NCI-H345 treated with DMSO at 0.1 percent for 48 hours (cell line): ENCODE measurements around the gene LRRC14B.
"Not testable (repeated sequence)": the region's sequence is repeated elsewhere in the genome, so short reads cannot be mapped to it uniquely, and the experiment has no call there.

Experiments used
- DNase-seq: peaks from one replicate; lab custom pipeline; 2025; ENCODE audit not compliant: unreplicated experiment; lab: John Stamatoyannopoulos, UW

The LRRC14B gene

DNA sequence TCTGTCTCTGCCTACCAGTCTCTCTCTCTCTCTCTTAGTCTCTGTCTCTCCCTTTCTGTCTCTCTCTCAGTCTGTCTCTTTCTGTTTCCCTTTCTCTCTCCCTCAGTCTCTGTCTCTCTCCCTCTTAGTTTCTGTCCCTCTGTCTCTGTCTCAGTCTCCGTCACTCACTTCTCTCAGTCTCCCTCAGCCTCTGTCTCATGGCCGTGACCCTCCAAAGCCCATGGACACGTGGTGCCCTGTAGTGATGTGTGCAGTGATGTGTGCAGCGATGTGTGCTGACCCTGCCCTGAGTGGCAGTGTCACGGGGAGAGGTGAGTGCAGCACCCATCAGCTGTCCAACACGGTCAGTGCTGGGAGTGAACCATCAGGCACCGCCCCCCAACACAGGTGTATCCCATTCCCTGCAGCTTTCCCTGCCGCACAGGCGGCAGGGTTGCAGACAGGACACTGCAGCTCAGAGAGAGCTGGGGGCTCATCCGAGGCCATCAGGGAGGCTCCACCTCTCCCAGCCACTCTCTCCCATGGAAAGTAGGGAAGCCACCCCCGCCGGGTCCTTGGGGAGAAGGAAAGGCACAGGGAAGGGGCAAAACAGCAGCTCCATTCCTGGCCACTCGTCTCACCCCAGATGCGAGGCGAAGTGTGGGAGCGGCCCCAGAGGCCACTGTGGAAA is 794 bp upstream of the LRRC14B start:
- no peak for DNase-seq

DNA sequence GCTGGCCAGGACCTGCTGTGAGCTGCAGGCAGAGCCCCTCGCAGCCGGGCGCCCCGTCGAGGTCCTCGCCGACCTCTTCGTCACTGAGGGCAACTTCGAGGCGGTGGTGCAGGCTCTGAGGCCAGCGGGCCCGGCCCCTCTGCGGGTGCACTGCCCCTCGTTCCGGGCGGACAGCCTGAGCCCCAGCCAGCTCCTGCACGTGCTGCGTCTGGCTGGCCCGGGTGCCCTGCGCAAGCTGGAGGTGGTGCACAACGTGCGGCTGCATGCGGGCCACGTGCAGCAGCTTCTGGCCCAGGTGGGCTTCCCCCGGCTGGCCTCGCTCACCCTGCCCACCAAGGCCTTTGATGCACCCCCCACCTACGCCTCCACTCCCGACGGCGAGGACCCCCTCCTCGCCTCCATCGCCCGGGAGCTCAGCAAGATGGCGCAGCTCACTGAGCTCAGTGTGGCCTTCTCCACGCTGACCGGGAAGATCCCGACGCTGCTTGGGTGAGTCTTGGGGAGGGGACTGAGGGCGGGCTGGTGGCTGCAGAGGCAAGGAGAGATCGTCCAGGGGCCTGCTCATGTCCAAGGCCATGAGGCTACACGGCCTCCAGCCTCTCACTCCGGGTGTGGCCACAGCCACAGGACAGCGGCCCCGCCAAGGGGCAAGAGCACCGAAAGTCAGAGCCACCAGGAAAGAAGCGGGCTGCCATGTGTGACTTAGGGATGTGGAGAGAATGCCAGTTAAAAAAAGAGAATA is 825 bp downstream of the LRRC14B start:
- no peak for DNase-seq

DNA sequence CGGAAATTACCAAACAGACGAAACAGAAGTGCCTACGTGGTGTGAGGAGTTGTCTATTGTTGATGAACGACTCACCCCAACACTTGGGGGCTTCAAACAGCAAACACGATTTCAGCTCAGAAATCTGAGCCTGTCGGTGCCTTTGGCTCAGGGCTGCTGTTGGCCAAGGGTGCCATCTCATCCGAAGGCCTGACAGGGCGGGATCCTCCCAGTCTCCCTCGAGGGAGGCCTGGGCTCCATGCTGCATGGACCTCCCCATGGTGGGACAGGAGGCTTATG is 1.3 kb downstream of the LRRC14B start:
- DNase-seq = no peak

DNA sequence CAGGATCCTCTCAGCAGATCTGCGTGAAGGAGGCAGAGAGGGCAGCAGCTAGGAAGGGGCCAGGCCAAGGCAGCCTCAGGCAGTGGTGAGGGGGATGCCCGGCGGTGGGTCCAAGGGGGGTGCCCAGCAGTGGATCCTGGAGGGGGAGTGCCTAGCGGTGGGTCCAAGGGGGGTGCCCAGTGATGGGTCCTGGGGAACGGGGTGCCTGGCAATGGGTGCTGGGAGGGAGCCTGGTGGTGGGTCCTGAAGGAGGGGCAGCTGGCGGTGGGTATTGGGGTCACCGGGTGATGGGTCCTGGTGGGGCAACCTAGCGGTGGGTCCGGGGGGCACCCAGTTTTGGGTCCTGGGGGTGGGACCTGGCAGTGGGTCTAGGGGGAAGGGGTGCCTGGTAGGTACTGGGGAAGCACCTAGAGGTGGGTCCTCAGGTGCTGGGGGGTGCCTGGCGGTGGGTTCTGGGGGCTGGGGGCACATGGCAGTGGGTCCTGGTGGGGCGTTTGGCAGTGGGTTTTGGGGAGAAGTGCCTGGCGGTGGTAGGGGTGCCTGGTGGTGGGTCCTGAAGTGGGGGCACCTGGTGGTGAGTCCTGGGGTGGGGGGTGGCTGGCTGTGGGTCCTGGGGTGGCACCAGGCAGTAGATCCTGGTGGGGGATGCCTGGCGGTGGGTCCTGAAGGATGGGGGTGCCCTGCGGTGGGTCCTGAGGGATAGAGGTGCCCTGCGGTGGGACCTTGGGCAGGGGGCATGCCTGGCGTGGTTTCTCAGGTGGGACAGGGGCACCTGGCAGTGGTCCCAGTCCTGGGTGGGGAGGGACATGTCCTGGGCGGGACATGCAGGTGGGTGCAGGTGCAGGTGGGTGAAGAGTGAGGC is 1.9 kb downstream of the LRRC14B start:
- no peak for DNase-seq

DNA sequence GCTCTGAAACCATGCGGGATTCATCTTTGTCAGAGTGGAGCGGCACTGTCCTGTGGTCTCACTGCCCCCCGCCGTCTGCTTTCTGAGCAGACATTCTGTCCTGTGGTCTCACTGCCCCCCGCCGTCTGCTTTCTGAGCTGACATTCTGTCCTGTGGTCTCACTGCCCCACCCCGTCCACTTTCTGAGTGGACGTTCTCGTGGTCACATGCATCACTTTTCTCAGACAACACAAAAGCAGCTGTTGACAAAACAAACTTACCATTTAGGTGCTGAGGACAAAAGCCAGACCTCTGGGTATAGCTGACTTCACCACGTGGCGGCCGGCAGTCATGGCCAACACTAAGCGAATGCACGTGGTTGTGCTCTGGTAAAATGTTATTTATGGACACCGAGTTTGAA is 2.8 kb downstream of the LRRC14B start:
- DNase-seq = no peak

DNA sequence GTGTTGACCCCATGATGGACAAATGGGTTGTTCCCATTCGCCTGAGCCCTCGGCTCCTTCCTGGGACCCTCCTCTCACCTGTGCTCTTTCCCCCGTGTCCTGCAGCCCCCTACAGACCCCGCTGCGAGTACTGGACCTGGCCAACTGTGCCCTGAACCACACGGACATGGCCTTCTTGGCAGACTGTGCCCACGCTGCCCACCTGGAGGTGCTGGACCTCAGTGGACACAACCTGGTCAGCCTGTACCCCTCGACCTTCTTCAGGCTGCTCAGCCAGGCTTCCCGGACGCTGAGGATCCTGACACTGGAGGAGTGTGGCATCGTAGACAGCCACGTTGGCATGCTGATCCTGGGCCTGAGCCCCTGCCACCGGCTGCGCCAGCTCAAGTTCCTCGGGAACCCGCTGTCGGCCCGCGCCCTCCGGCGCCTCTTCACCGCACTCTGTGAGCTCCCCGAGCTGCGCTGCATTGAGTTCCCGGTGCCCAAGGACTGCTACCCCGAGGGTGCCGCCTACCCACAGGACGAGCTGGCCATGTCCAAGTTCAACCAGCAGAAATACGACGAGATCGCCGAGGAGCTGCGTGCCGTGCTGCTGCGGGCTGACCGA is 3.4 kb downstream of the LRRC14B start:
- no peak for DNase-seq

DNA sequence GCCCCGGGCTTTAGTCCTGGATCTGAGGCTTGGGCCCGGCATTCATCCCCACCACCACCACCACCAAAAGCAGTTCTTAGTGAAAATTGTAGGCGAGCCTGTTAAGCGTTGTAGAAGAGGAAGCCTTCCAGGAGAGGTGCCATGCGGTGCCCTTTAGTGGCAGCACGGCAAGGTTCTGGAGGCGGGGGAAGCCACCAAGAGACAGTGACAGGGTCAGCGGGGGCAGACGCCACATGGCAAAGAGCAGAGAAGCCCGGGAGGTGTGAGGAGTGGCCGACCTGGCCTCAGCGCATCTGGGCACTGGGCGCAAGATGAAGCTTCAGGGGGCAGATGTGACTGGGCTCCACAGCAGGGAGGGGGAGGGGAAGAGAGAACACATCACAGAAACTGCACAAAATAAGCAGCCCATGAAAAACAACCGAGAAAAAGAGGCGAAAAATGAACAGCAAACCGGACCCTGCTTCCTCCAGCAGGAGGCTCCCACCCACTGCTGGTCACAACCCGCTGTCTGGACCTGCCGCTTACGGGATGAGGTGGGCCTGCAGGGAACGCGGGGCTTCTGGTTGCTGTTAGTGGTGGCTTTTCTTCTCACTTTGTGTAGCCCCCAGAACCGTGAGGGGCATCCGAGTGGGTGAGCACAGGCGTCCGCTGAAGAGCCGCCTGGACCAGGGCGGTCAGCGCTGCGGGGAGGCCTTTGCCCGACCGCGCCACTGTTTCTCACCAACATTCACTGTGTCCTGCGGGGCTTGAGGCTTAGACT is 4.3 kb downstream of the LRRC14B start:
- DNase-seq = no peak

DNA sequence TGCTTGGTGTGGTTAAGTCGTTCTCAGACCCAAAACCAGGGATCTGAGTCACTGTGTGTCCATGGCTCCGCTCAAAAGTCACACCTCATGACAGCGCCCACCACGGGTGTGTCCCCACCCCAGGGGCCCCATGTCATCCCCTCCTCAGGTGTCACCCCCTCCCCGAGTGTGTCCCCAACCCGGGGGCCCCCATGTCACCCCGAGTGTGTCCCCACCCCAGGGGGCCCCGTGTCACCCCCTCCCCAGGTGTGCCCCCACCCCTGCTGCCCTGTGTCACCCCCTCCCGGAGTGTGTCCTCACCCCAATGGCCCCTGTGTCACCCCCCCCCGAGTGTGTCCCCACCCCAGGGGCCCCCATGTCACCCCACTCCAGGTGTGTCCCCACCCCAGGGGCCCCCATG is 5.1 kb downstream of the LRRC14B start:
- DNase-seq = no peak

DNA sequence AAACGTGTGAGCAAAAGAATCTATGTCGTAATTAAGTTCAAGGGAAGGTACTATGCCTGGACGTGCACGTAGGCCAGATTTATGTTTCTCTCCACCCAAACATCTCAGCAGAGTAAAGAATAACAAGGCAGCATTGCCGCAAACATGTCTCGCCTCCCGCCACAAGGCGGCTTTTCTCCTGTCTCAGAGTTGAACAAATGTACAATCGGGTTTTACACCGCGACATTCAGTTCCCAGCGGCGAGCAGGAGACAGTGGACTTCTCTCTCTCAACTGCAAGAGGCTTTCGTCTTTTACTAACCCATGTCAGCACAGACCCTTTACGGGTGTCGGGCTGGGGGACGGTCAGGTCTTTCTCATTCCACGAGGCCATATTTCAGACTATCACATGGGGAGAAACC is 5.7 kb downstream of the LRRC14B start:
- not testable (repeated sequence) for DNase-seq

DNA sequence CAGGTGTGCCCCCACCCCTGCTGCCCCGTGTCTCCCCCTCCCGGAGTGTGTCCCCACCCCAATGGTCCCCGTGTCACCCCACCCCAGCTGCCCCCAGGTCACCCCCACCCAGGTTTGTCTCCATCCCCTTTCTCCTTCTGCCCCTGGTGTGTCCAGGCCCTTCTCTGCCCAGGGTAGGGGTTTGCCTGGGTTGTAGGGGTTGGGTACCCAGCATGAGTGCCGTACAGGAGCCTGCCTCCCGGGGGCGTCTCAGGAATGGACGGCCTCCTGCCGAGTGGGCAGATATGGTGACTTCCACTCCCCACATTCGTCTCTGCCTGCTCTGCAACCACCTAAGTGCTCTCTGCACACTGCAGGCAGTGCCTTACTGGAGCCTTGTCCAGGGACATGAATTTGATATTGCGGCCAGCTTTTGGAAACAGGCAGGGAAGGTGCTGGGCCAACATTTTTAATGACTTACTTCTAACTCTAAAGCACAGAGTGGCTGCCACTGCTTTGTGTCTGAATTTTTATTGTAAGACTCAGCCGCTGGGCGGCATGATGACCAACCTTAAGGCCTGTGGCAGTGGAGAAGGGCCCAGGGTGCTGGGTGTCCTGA is 6.7 kb downstream of the LRRC14B start:
- no peak for DNase-seq

DNA sequence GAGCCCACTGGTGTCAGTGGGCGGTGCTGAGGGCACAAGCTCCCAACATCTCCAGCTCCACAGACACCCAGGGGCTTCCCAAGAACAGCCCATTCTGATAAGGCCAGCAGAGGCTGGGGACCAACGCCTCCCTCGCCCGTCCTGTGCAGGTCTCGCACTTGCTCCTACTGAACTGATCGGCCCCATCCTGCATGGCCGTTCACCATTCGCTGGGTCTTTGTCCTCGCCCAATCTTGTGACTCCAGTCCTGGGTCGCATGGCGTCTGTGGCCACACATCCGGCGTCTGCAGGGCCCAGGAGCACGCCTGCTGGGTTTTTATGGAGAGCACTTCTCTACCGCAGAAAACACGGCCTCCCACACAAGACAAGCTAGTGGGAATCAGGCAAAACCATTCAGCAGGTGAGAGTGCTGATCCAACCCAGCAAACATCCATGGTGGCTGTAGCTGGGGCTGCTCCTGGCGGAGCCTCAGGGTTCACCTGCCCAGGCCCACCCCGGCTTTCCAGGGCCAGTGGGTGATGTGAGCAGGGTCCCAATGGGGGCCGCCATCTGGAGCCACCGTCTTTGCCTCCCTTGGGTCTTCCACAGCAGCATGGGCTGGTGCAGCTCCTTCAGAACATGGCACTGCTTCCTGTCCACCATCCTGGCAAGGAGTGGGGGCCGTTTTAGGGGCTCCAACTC is 7.4 kb downstream of the LRRC14B start:
- no peak for DNase-seq

DNA sequence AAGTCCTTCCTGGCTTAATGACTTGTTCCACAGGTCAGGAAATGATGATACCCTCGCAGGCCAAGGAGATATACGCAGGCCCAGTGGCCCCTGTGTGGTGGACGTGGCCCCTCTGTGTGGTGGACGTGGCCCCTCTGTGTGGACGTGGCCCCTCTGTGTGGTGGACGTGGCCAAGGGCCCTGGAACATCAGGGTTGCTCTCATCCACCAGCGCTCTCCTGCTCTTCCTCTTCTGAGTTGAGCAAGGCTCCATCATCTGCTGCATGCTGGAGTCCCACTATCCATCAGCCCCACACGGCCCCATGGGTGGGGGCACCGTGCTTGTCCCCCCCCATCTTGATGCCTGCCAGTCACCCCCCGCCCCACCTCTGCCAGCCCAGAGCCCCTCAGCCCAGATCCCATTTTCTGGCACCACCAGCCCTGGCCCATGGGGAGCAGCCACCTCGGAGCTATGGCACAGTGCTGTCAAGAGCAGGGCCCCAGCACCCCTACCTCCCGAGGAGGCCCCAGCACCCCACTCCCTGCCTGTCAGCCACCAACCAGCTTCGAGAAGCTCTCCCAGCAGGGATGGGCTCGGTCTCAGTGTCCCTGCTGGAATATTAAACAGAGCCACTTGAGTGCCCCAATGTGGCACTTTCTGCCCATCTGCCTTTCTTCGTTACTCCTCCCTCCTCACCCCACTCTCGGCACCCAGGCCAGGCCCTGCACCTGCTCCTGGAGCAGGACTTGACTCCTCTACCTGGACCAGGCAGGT is 8.1 kb downstream of the LRRC14B start:
- DNase-seq = no peak

DNA sequence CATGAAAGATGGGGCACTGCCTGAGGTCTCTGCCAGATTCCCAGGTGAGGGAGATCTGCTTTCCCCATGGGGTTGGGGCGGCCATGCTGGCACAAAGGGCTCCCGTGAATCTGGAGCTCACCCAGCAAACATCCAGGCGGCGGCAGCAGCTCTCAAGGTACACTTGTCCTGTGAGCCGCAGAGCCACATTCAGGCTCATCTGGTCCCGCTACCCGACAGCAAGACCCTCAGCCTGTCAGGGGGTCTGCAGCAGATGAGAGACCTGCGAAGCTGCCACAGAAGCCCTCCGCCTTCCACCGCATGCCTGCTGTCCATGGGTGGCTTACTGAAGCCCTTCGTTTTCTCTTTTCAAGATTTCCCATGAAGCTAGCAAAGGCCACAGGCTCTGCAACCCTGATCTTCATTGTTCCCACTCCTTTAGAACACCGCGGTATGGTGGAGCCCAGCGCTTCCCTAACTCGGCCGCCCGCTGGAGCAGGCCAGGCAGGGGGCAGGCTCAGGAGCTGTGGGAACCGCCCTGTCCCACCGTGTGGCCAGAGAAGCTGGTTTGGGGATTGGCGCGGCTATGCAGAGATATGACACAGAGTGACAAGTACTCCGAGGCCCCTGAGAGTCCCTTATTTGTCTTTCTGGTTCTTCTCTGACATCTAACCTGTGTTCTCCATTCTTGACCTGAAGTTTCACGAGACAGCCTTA is 8.8 kb downstream of the LRRC14B start:
- no peak for DNase-seq

DNA sequence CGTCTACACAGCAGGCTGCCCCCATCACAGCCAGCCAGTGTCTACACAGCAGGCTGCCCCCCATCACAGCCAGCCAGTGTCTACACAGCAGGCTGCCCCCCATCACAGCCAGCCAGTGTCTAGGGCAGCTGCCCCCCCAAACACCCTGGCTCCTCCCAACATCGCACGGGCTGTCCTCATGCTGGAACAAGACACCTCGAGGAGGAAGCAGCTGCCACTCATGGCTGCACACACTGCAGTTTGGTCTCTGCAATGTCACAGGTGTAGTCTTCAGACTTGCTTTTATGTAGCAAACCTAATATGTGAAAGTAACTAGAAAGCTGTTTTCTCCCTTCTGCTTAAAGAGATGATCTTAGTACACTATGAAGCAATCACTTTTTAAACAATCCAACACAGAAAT is 9.7 kb downstream of the LRRC14B start:
- no peak for DNase-seq

DNA sequence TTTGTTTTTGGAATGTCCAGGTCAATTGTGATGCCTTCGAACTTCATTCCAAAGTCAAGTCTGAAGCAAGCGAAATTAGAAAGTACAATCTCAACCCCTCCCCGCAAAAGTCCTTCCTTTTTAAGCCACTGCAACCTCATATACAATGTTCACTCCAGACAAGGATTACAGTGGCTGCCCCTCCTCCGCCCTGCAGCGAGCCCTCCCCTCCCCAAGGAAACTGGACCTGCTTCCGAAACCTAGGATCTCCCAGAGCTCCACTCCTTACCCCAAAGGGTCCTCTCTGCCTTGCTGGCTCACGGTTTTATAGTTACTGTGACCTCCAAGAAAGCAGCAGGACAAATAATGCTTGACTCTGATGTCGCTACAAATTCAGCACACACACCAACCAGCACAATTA is 10.4 kb downstream of the LRRC14B start:
- no peak for DNase-seq

DNA sequence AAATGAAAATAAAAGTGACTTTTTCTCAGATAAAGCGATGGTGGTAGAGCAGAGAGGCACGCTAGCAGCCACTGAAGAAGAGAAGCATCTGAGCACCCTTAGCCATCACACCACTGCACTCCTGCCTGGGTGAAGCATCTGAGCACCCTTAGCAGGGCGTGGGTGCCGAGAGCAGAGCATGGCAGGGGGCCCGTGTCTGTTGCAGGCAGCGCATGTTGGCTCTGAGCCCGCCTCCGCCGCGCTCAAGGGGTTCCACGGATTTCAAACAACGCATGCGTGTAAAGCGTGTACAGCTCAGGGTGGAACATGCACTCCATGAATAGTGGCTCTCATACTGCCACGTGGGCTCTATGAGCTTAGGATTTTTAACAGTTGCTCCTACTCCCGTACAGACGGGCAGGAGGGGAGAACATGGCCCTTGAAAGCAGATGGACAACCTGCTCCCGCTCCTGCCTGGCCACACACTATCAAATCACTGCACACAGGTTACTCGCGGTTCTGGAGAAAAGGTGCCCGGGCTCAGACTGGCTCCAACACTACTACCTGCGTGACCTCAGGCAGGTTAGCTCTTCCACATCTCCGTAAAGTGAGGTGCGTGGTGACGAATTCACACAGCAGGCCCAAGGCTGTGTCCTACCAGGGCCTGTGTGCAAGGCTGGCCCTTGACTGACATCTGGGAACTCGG is 12.1 kb downstream of the LRRC14B start:
- DNase-seq = no peak

DNA sequence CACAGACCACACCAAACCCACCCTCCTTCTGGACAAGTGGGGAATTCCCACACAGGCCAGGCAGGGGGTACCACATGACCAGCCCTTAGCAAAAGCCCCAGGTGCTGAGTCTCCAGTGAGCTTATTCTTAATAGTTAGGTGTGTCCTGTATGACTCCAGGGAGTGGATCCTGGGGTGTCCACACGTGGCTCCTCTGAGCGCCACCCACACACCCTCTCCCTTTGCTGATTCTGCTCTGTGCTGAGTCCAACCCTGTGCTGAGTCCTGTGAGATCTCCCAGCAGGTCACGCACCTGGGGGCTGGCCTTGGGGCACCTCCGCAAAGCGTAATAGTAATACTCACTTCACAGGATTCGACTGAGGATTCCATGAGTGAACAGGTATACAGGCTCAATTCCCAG is 12.7 kb downstream of the LRRC14B start:
- no peak for DNase-seq

DNA sequence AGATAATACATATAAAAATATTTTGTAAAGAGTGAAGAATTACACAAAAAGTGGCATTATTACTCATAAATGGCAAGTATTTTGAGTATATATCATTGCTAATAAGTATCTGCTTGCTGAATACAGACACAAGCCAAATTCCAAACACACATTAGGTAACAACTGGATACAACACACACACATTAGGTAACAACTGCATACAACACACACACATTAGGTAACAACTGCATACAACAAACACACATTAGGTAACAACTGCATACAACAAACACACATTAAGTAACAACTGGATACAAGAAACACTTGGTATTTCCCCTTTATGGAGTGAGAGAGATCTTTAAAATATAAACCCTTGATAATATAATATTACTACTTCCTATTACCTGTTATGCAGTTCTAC is 13.2 kb downstream of the LRRC14B start:
- DNase-seq = no peak
